ENCODE results near the gene C11orf91.

C11orf91 gene

GRCh38 chr11:33651555-33651954, 49.1 kb downstream of the C11orf91 start:
- TF ChIP-seq CTCF (IDR thresholded peaks at IDR 0.05; ENCODE audit: control insufficient read depth, extremely low read depth, insufficient read depth), result no peak
- H3K4me3 ChIP-seq (ENCODE audit: low read depth, low read length), result no peak overlapping the region
- DNase-seq (ENCODE audit: low read depth), result no peak

- no peak for DNase-seq (ENCODE audit: low read depth)
- no peak overlapping the region for H3K4me3 ChIP-seq (ENCODE audit: low read depth, low read length)
- TF ChIP-seq CTCF (IDR thresholded peaks at IDR 0.05; ENCODE audit: control insufficient read depth, extremely low read depth, insufficient read depth), result no peak
These were observed 50.7 kb downstream of the C11orf91 start for GRCh38 chr11:33649944-33650343.
